ENCODE results near the gene MATN1.

Gene MATN1

GRCh38 chr1:30758785-30759380, 35.5 kb upstream of the MATN1 start:
- H3K4me2 ChIP-seq (ENCODE audit: low read length) = peak overlapping the region; percentile 94
- H3K27me3 ChIP-seq (ENCODE audit: control insufficient read depth, low read length) = no peaks in the 10 kb centered on the region
- TF ChIP-seq EZH2phosphoT487 (IDR thresholded peaks at IDR 0.05; ENCODE audit: borderline replicate concordance, low read length) = no peak
- no peaks in the 10 kb centered on the region for H4K20me1 ChIP-seq (ENCODE audit: control insufficient read depth, insufficient read depth, low read depth, low read length)
- peak overlapping the region; percentile 99 for H3K27ac ChIP-seq (ENCODE audit: low read depth, low read length)
- no peaks in the 10 kb centered on the region for H3K9me3 ChIP-seq (ENCODE audit: control insufficient read depth, insufficient read depth, low read length)
- H3K9me2 ChIP-seq (replicated peaks; ENCODE audit: control insufficient read depth, low read length) = no peaks in the 10 kb centered on the region
- H3K36me3 ChIP-seq (ENCODE audit: control insufficient read depth, low read length) = peaks cover 27% of the 10 kb centered on the region
- peaks cover 49% of the 10 kb centered on the region for H3K79me2 ChIP-seq (ENCODE audit: control insufficient read depth, low read length)
- H3K4me3 ChIP-seq (ENCODE audit: low read length) = peak overlapping the region; percentile 95
- peaks cover 60% of the 10 kb centered on the region for H3F3A ChIP-seq (ENCODE audit: control insufficient read depth, insufficient read depth)
- peaks cover 81% of the 10 kb centered on the region for H3K4me1 ChIP-seq (ENCODE audit: control insufficient read depth, low read length)

- peak overlapping the region; percentile 95 for H3K4me3 ChIP-seq (ENCODE audit: low read length)
- peaks cover 66% of the 10 kb centered on the region for H3F3A ChIP-seq (ENCODE audit: control insufficient read depth, insufficient read depth)
- peak overlapping the region; percentile 94 for H3K4me2 ChIP-seq (ENCODE audit: low read length)
- peaks cover 55% of the 10 kb centered on the region for H3K79me2 ChIP-seq (ENCODE audit: control insufficient read depth, low read length)
- peaks cover 84% of the 10 kb centered on the region for H3K4me1 ChIP-seq (ENCODE audit: control insufficient read depth, low read length)
- H3K27me3 ChIP-seq (ENCODE audit: control insufficient read depth, low read length) = no peaks in the 10 kb centered on the region
- H3K9me3 ChIP-seq (ENCODE audit: control insufficient read depth, insufficient read depth, low read length) = no peaks in the 10 kb centered on the region
- peak overlapping the region; percentile 99 for H3K27ac ChIP-seq (ENCODE audit: low read depth, low read length)
- peaks cover 30% of the 10 kb centered on the region for H3K36me3 ChIP-seq (ENCODE audit: control insufficient read depth, low read length)
- no peak for TF ChIP-seq EZH2phosphoT487 (IDR thresholded peaks at IDR 0.05; ENCODE audit: borderline replicate concordance, low read length)
- no peaks in the 10 kb centered on the region for H3K9me2 ChIP-seq (replicated peaks; ENCODE audit: control insufficient read depth, low read length)
- no peaks in the 10 kb centered on the region for H4K20me1 ChIP-seq (ENCODE audit: control insufficient read depth, insufficient read depth, low read depth, low read length)
Observed at GRCh38 chr1:30758121-30758688, 34.8 kb upstream of the MATN1 start.

- H3F3A ChIP-seq (ENCODE audit: control insufficient read depth, insufficient read depth) = peaks cover 66% of the 10 kb centered on the region
- peaks cover 84% of the 10 kb centered on the region for H3K4me1 ChIP-seq (ENCODE audit: control insufficient read depth, low read length)
- H3K79me2 ChIP-seq (ENCODE audit: control insufficient read depth, low read length) = peaks cover 61% of the 10 kb centered on the region
- no peaks in the 10 kb centered on the region for H4K20me1 ChIP-seq (ENCODE audit: control insufficient read depth, insufficient read depth, low read depth, low read length)
- H3K4me3 ChIP-seq (ENCODE audit: low read length) = peak within 1 kb of the TSS; percentile 95
- TF ChIP-seq CTCF (IDR thresholded peaks at IDR 0.05; ENCODE audit: low read depth, low read length, poor library complexity, severe bottlenecking) (no peak), EZH2phosphoT487 (IDR thresholded peaks at IDR 0.05; ENCODE audit: borderline replicate concordance, low read length) (no peak)
- no peaks in the 10 kb centered on the region for H3K9me3 ChIP-seq (ENCODE audit: control insufficient read depth, insufficient read depth, low read length)
- H3K27me3 ChIP-seq (ENCODE audit: control insufficient read depth, low read length) = no peaks in the 10 kb centered on the region
- H3K4me2 ChIP-seq (ENCODE audit: low read length) = peak within 1 kb of the TSS; percentile 94
- no peaks in the 10 kb centered on the region for H3K9me2 ChIP-seq (replicated peaks; ENCODE audit: control insufficient read depth, low read length)
- H3K27ac ChIP-seq (ENCODE audit: low read depth, low read length) = peak within 1 kb of the TSS; percentile 99
- peaks cover 36% of the 10 kb centered on the region for H3K36me3 ChIP-seq (ENCODE audit: control insufficient read depth, low read length)
Observed at GRCh38 chr1:30757352-30758120, 34.2 kb upstream of the MATN1 start, which contains the start of gene LAPTM5. LAPTM5 (minus strand) TSS chr1:30757774; CDS start chr1:30757745, 29 bp downstream.

GRCh38 chr1:30756545-30757351, 33.4 kb upstream of the MATN1 start:
- TF ChIP-seq CTCF (IDR thresholded peaks at IDR 0.05; ENCODE audit: low read depth, low read length, poor library complexity, severe bottlenecking) (no peak), EZH2phosphoT487 (IDR thresholded peaks at IDR 0.05; ENCODE audit: borderline replicate concordance, low read length) (no peak)
- Histone ChIP-seq H3K9me3 (ENCODE audit: control insufficient read depth, insufficient read depth, low read length) (no peaks in the 10 kb centered on the region), H3K9me2 (replicated peaks; ENCODE audit: control insufficient read depth, low read length) (no peaks in the 10 kb centered on the region), H3K36me3 (ENCODE audit: control insufficient read depth, low read length) (peaks cover 43% of the 10 kb centered on the region), H3K4me3 (ENCODE audit: low read length) (peak overlapping the region; percentile 95), H3F3A (ENCODE audit: control insufficient read depth, insufficient read depth) (peaks cover 71% of the 10 kb centered on the region), H3K79me2 (ENCODE audit: control insufficient read depth, low read length) (peaks cover 69% of the 10 kb centered on the region), H3K4me2 (ENCODE audit: low read length) (peak overlapping the region; percentile 94), H4K20me1 (ENCODE audit: control insufficient read depth, insufficient read depth, low read depth, low read length) (no peaks in the 10 kb centered on the region), H3K27ac (ENCODE audit: low read depth, low read length) (peak overlapping the region; percentile 99), H3K4me1 (ENCODE audit: control insufficient read depth, low read length) (peaks cover 84% of the 10 kb centered on the region), H3K27me3 (ENCODE audit: control insufficient read depth, low read length) (no peaks in the 10 kb centered on the region)
